ENCODE results near the gene STH.

Gene STH

DNA sequence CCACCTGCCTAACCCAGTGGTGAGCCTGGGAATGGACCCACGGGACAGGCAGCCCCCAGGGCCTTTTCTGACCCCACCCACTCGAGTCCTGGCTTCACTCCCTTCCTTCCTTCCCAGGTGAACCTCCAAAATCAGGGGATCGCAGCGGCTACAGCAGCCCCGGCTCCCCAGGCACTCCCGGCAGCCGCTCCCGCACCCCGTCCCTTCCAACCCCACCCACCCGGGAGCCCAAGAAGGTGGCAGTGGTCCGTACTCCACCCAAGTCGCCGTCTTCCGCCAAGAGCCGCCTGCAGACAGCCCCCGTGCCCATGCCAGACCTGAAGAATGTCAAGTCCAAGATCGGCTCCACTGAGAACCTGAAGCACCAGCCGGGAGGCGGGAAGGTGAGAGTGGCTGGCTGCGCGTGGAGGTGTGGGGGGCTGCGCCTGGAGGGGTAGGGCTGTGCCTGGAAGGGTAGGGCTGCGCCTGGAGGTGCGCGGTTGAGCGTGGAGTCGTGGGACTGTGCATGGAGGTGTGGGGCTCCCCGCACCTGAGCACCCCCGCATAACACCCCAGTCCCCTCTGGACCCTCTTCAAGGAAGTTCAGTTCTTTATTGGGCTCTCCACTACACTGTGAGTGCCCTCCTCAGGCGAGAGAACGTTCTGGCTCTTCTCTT is 2.6 kb upstream of the STH start (continued):
- no peak for TF ChIP-seq ESRRG (CRISPR knock-in tag; IDR thresholded peaks at IDR 0.05)
- TF ChIP-seq TCF4 (CRISPR knock-in tag; IDR thresholded peaks at IDR 0.05; ENCODE audit: borderline replicate concordance), result no peak
- no peak for TF ChIP-seq PPARA (CRISPR knock-in tag; IDR thresholded peaks at IDR 0.05; ENCODE audit: borderline replicate concordance)
- no peak for TF ChIP-seq BACH2 (CRISPR knock-in tag; IDR thresholded peaks at IDR 0.05; ENCODE audit: borderline replicate concordance)
- TF ChIP-seq ZFP30 (CRISPR knock-in tag; IDR thresholded peaks at IDR 0.05), result no peak
- TF ChIP-seq, protein P1, sequence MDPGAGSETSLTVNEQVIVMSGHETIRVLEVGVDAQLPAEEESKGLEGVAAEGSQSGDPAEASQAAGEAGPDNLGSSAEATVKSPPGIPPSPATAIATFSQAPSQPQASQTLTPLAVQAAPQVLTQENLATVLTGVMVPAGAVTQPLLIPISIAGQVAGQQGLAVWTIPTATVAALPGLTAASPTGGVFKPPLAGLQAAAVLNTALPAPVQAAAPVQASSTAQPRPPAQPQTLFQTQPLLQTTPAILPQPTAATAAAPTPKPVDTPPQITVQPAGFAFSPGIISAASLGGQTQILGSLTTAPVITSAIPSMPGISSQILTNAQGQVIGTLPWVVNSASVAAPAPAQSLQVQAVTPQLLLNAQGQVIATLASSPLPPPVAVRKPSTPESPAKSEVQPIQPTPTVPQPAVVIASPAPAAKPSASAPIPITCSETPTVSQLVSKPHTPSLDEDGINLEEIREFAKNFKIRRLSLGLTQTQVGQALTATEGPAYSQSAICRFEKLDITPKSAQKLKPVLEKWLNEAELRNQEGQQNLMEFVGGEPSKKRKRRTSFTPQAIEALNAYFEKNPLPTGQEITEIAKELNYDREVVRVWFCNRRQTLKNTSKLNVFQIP (CRISPR knock-in tag; IDR thresholded peaks at IDR 0.05; ENCODE audit: borderline replicate concordance, low read depth), result no peak
- TF ChIP-seq ZFP3 (CRISPR knock-in tag; IDR thresholded peaks at IDR 0.05), result no peak
- TF ChIP-seq TOX (CRISPR knock-in tag; IDR thresholded peaks at IDR 0.05; ENCODE audit: borderline replicate concordance), result no peak

DNA sequence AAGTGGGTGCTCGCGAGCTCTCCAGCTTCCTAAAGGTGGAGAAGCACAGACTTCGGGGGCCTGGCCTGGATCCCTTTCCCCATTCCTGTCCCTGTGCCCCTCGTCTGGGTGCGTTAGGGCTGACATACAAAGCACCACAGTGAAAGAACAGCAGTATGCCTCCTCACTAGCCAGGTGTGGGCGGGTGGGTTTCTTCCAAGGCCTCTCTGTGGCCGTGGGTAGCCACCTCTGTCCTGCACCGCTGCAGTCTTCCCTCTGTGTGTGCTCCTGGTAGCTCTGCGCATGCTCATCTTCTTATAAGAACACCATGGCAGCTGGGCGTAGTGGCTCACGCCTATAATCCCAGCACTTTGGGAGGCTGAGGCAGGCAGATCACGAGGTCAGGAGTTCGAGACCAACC is 1.9 kb upstream of the STH start:
- no peak for ATAC-seq
- TF ChIP-seq ZFP3 (CRISPR knock-in tag; IDR thresholded peaks at IDR 0.05) (no peak), PPARA (CRISPR knock-in tag; IDR thresholded peaks at IDR 0.05; ENCODE audit: borderline replicate concordance) (no peak), TCF4 (CRISPR knock-in tag; IDR thresholded peaks at IDR 0.05; ENCODE audit: borderline replicate concordance) (no peak), ZNF565 (CRISPR knock-in tag; conservative IDR thresholded peaks at IDR 0.05; ENCODE audit: low read depth) (no peak), ISL1 (CRISPR knock-in tag; IDR thresholded peaks at IDR 0.05) (no peak), GLIS3 (CRISPR knock-in tag; IDR thresholded peaks at IDR 0.05) (no peak), OSR1 (CRISPR knock-in tag; IDR thresholded peaks at IDR 0.05) (no peak), RARB (CRISPR knock-in tag; IDR thresholded peaks at IDR 0.05) (no peak), BACH2 (CRISPR knock-in tag; IDR thresholded peaks at IDR 0.05; ENCODE audit: borderline replicate concordance) (no peak), ZFP30 (CRISPR knock-in tag; IDR thresholded peaks at IDR 0.05) (no peak), ZNF8 (CRISPR knock-in tag; IDR thresholded peaks at IDR 0.05) (no peak)
- TF ChIP-seq, protein P2, sequence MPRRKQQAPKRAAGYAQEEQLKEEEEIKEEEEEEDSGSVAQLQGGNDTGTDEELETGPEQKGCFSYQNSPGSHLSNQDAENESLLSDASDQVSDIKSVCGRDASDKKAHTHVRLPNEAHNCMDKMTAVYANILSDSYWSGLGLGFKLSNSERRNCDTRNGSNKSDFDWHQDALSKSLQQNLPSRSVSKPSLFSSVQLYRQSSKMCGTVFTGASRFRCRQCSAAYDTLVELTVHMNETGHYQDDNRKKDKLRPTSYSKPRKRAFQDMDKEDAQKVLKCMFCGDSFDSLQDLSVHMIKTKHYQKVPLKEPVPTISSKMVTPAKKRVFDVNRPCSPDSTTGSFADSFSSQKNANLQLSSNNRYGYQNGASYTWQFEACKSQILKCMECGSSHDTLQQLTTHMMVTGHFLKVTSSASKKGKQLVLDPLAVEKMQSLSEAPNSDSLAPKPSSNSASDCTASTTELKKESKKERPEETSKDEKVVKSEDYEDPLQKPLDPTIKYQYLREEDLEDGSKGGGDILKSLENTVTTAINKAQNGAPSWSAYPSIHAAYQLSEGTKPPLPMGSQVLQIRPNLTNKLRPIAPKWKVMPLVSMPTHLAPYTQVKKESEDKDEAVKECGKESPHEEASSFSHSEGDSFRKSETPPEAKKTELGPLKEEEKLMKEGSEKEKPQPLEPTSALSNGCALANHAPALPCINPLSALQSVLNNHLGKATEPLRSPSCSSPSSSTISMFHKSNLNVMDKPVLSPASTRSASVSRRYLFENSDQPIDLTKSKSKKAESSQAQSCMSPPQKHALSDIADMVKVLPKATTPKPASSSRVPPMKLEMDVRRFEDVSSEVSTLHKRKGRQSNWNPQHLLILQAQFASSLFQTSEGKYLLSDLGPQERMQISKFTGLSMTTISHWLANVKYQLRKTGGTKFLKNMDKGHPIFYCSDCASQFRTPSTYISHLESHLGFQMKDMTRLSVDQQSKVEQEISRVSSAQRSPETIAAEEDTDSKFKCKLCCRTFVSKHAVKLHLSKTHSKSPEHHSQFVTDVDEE (CRISPR knock-in tag; IDR thresholded peaks at IDR 0.05), result no peak
- TF ChIP-seq, protein P3, sequence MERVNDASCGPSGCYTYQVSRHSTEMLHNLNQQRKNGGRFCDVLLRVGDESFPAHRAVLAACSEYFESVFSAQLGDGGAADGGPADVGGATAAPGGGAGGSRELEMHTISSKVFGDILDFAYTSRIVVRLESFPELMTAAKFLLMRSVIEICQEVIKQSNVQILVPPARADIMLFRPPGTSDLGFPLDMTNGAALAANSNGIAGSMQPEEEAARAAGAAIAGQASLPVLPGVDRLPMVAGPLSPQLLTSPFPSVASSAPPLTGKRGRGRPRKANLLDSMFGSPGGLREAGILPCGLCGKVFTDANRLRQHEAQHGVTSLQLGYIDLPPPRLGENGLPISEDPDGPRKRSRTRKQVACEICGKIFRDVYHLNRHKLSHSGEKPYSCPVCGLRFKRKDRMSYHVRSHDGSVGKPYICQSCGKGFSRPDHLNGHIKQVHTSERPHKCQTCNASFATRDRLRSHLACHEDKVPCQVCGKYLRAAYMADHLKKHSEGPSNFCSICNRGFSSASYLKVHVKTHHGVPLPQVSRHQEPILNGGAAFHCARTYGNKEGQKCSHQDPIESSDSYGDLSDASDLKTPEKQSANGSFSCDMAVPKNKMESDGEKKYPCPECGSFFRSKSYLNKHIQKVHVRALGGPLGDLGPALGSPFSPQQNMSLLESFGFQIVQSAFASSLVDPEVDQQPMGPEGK (CRISPR knock-in tag; IDR thresholded peaks at IDR 0.05; ENCODE audit: borderline replicate concordance), result no peak
- TF ChIP-seq, protein P1 (CRISPR knock-in tag; IDR thresholded peaks at IDR 0.05; ENCODE audit: borderline replicate concordance, low read depth), result no peak

DNA sequence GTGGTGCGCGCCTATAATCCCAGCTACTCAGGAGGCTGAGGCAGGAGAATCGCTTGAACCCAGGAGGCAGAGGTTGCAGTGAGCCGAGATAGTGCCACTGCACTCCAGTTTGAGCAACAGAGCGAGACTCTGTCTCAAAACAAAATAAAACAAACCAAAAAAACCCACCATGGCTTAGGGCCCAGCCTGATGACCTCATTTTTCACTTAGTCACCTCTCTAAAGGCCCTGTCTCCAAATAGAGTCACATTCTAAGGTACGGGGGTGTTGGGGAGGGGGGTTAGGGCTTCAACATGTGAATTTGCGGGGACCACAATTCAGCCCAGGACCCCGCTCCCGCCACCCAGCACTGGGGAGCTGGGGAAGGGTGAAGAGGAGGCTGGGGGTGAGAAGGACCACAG is 1.4 kb upstream of the STH start:
- no peak for TF ChIP-seq TOX (CRISPR knock-in tag; IDR thresholded peaks at IDR 0.05; ENCODE audit: borderline replicate concordance)
- no peak for TF ChIP-seq ESRRG (CRISPR knock-in tag; IDR thresholded peaks at IDR 0.05)
- no peak for TF ChIP-seq ZC3H10 (CRISPR knock-in tag; IDR thresholded peaks at IDR 0.05)
- no peak for TF ChIP-seq ZNF8 (CRISPR knock-in tag; IDR thresholded peaks at IDR 0.05)
- TF ChIP-seq, protein P3 (CRISPR knock-in tag; IDR thresholded peaks at IDR 0.05; ENCODE audit: borderline replicate concordance), result no peak
- TF ChIP-seq ARNTL (CRISPR knock-in tag; IDR thresholded peaks at IDR 0.05; ENCODE audit: borderline replicate concordance, low read depth), result no peak
- TF ChIP-seq RARB (CRISPR knock-in tag; IDR thresholded peaks at IDR 0.05), result no peak
- no peak for TF ChIP-seq TCF4 (CRISPR knock-in tag; IDR thresholded peaks at IDR 0.05; ENCODE audit: borderline replicate concordance)
- no peak for TF ChIP-seq CSDC2 (CRISPR knock-in tag; IDR thresholded peaks at IDR 0.05)
- no peak for ATAC-seq
